Body of pancreas (tissue), 4 donors: ENCODE results near the gene KRTAP10-2. TPM values are rescaled to one million over a fixed set of nuclear protein-coding genes. Genes with fewer than 3 reads are reported as not detected.

Experiments
- ATAC-seq: fragments of 150-250 bp; one replicate; pipeline ENCODE4 v1.9.1; 2016
- DNase-seq, 4 donors: peaks; one replicate each; pipeline ENCODE4 v3.0.0-alpha.2; 2019
- H3K27ac ChIP-seq, 4 donors: fragments of 200-600 bp; sonication (generic); 1 replicate in 3 of 4; 2 replicates in 1 of 4; pipeline versions ENCODE4 v1.5.1 to v1.6.1; 2016 to 2019; ENCODE audit warnings: mild to moderate bottlenecking in 1 of 4, mixed read lengths in 1 of 4, moderate library complexity in 1 of 4
- H3K27me3 ChIP-seq, 2 donors: fragments of 200-600 bp; sonication (generic); one replicate each; pipeline ENCODE4 v1.6.0; 2016; ENCODE audit warnings: mild to moderate bottlenecking in 1 of 2
- H3K36me3 ChIP-seq, 2 donors: fragments of 200-600 bp; sonication (generic); replicated peaks in 1 of 2; 2 replicates each; pipeline ENCODE4 v1.5.1; 2016; ENCODE audit warnings: low read depth in 2 of 2; ENCODE audit not compliant: insufficient read depth in 1 of 2
- H3K4me1 ChIP-seq: fragments of 200-600 bp; sonication (generic); one replicate; pipeline ENCODE4 v1.6.0; 2016
- H3K4me3 ChIP-seq, 2 donors: fragments of 200-600 bp; sonication (generic); 1 replicate in 1 of 2; 2 replicates in 1 of 2; pipeline ENCODE4 v1.5.1; 2016 to 2019
- H3K9me3 ChIP-seq, 3 donors: fragments of 200-600 bp; sonication (generic); 1 replicate in 2 of 3; 2 replicates in 1 of 3; pipeline ENCODE4 v1.5.1; 2016
- CTCF ChIP-seq, 7 experiments: fragments of 450-650 bp in 4 of 7; fragments of 200-600 bp in 3 of 7; sonication (generic) in 3 of 7; IDR thresholded peaks; one replicate each; pipeline ENCODE4 v1.5.1; 2016 to 2019; ENCODE audit warnings: antibody characterized with exemption in 7 of 7
- POLR2A ChIP-seq, 3 donors: fragments of 450-650 bp; IDR thresholded peaks; one replicate each; pipeline ENCODE4 v1.6.1; 2016; ENCODE audit warnings: antibody characterized with exemption in 3 of 3, mild to moderate bottlenecking in 2 of 3
- WGBS, 2 donors: methylation state at CpG; one replicate each; pipeline ENCODE4 v1.1.5; 2017; 5-methylcytosine and 5-hydroxymethylcytosine counted together
- intact Hi-C: fragments of 100-400 bp; cut with DNase I; formaldehyde crosslinking; loops from one replicate; pipeline ENCODE4 v1.15.1; 2023
- total RNA-seq, 2 donors: library from RNA; depleted of rRNA; stranded (reverse); fragments of >200 nt; gene quantifications; one replicate each; pipeline ENCODE4 v1.1.0, GENCODE V29; 2016

KRTAP10-2 gene
- total RNA-seq, 2 donors from 2014 or later, result not detected

GRCh38 chr21:44515359-44516165 lies 35.7 kb downstream of the KRTAP10-2 start:
- TF ChIP-seq CTCF (IDR thresholded peaks at IDR 0.05) (no peak), POLR2A (IDR thresholded peaks at IDR 0.05) (no peak)
- WGBS, 2 donors, result 80% methylated on average over 17 to 32 of the region's 32 CpGs
- no peak for ATAC-seq

GRCh38 chr21:44514746-44515358 lies 36.5 kb downstream of the KRTAP10-2 start:
- no peak overlapping the region for H3K27ac ChIP-seq
- WGBS, 2 donors, result 66 to 72% methylated on average over 10 to 11 of the region's 11 CpGs
- H3K4me1 ChIP-seq, result peaks cover 11% of the 10 kb centered on the region
- no peak for ATAC-seq
- no peaks in the 10 kb centered on the region for H3K36me3 ChIP-seq
- TF ChIP-seq POLR2A (IDR thresholded peaks at IDR 0.05) (no peak), CTCF (IDR thresholded peaks at IDR 0.05) (no peak)
- H3K27me3 ChIP-seq, result no peaks in the 10 kb centered on the region
- intact Hi-C loops, result loop anchor here (10.0 kb wide), 1 partner anchor 290 kb away; the partner anchor contains the start of gene UBE2G2
- no peak for DNase-seq
- H3K9me3 ChIP-seq, result no peaks in the 10 kb centered on the region
- H3K4me3 ChIP-seq, result no peak overlapping the region

More at GRCh38 chr21:44515359-44516165, 35.7 kb downstream of the KRTAP10-2 start:
- H3K36me3 ChIP-seq, result no peaks in the 10 kb centered on the region
- H3K4me3 ChIP-seq, result no peak overlapping the region
- DNase-seq, result no peak
- H3K27me3 ChIP-seq, result no peaks in the 10 kb centered on the region
- H3K9me3 ChIP-seq, result no peaks in the 10 kb centered on the region
- H3K4me1 ChIP-seq, result peaks cover 4% of the 10 kb centered on the region
- intact Hi-C loops, result loop anchor here (10.0 kb wide), 1 partner anchor 289 kb away; the partner anchor contains the start of gene UBE2G2
- H3K27ac ChIP-seq, result no peak overlapping the region

- no peak for DNase-seq
- intact Hi-C loops, result loop anchor here (10.0 kb wide), 1 partner anchor 291 kb away; the partner anchor contains the start of gene UBE2G2
- no peaks in the 10 kb centered on the region for H3K36me3 ChIP-seq
- no peaks in the 10 kb centered on the region for H3K27me3 ChIP-seq
- ATAC-seq, result no peak
- H3K4me3 ChIP-seq, result no peak overlapping the region
- TF ChIP-seq CTCF (IDR thresholded peaks at IDR 0.05) (no peak), POLR2A (IDR thresholded peaks at IDR 0.05) (no peak)
- H3K9me3 ChIP-seq, result no peaks in the 10 kb centered on the region
- WGBS, 2 donors, result 68 to 85% methylated on average over 5 to 6 of the region's 7 CpGs
- no peak overlapping the region for H3K27ac ChIP-seq
- peaks cover 14% of the 10 kb centered on the region for H3K4me1 ChIP-seq
Measured at GRCh38 chr21:44514218-44514520, 37.1 kb downstream of the KRTAP10-2 start.

GRCh38 chr21:44513389-44514217 lies 37.7 kb downstream of the KRTAP10-2 start:
- no peaks in the 10 kb centered on the region for H3K9me3 ChIP-seq
- H3K27me3 ChIP-seq, result no peaks in the 10 kb centered on the region
- DNase-seq (peak in 3 of 4 donors; percentile 19 to 30 (median 25)), ATAC-seq (no peak)
- H3K4me1 ChIP-seq, result peaks cover 14% of the 10 kb centered on the region
- WGBS, 2 donors, result 71 to 86% methylated on average over 6 to 14 of the region's 15 CpGs
- intact Hi-C loops, result loop anchor here (10.0 kb wide), 1 partner anchor 291 kb away; the partner anchor contains the start of gene UBE2G2
- no peak overlapping the region for H3K4me3 ChIP-seq
- H3K36me3 ChIP-seq, result no peaks in the 10 kb centered on the region
- H3K27ac ChIP-seq, result no peak overlapping the region
- TF ChIP-seq POLR2A (IDR thresholded peaks at IDR 0.05) (no peak), CTCF (IDR thresholded peaks at IDR 0.05) (no peak)
